ENCODE results near the gene ARMC2.
"Not testable (repeated sequence)": the region's sequence is repeated elsewhere in the genome, so short reads cannot be mapped to it uniquely, and the experiment has no call there.

The ARMC2 gene

DNA sequence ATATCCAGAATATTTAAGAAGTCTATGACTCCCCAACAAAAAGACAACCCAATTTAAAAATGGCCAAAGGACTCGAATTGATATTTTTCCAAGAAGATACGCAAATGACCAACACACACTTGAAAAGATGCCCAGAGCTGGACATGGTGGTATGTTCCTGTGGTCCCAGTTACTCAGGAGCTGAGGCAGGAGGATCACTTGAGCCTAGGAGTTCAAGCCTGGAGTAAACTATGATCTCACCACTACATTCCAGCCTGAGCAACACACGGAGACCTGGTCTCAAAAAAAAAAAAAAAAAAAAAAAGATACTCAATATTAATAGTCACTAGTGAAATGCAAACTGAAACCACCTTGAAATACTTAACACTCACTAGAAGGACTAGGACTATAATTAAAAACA, 12.2 kb upstream of the ARMC2 start:
- DNase-seq = no peak

DNA sequence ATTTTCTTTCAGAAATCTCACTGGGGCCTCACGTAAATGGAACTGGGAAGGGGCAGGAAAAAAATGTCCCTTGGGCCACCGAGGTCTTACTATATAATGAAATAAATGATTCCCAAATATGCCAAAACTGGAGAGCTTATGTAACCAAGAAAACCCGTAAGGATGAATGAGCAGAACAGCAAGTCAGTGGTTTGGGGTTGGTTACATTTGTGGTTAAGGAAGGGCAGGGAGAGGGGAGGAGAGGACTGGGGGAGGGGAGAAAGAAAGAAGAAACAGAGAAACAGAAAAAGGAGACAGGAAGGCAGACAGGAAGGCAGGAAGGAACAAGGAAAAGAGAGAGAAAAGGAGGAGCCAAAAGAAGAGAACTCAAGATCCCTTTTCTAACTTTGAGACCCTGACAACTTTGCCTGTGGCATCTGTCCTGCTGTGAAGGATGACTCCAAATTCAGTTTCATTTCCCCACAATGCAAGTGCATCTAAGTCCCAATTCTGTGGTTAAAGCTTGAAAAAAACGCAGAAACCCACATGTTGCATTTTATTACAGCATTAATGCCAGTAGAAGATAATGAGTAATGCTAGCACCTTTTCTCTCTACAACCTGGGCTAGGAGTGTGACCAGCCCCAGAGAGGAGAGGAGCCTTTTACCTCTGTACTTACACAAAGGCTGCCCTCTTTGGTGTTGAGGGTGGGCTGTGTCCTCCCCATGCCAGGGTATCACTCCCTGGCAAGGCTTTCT, 10.8 kb upstream of the ARMC2 start:
- DNase-seq = no peak

DNA sequence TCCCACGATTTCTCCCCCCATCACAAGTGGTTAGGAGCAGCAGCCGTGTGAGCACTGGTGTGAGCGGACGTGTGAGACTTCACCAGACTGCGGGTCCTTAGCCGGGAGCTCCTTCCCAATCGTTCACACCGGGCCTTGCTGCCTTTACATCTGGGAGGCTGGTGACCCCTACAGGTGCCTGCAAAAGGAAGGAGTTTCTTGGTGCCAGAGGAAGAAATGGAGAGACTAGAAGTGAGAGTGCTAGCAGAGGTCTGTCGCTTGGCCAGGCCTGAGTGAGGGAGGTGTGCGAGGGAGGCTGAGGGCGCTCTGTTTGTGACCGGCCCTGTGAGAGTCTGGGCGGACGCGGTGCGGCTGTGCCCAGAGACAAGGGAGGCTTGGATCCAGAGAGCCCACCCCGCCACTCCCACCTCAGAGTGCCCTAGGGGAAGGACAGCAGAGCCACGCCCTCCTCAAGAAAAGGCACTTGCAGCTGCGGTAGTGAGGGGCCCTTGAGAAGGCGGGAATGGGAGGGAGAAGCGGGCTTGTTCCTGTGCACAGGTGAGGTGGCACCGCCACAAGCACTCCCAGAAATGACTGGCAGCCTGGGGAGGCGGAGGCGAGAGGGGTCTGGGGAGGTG, 10.0 kb upstream of the ARMC2 start:
- DNase-seq = no peak

DNA sequence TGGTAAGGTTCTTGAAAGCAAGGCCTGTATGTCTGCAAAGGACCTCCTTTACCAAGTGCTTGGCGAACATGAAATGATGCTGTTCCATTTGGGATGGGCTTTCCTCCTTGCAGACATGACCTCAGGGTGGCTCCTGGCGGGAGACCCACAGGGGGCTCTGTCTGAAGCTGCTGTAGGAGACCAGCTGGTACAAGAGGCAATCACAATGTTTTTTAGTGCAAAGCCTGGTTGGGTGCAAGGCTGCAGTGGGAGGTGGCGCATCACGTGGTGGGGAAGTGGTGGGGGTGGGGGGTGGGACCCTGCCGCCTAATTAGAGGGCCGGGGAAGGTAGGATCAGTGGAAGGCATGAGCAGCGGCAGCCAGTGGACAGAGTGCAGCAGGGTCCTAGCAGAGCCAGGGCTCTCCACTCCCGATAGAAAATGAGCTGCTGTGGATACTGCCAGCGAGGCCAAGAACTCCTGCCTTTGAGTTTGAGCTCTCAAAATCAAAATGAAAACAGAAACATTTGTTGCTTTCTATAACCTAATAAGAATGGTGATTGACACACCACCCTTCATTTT, 9.1 kb upstream of the ARMC2 start:
- DNase-seq = no peak

DNA sequence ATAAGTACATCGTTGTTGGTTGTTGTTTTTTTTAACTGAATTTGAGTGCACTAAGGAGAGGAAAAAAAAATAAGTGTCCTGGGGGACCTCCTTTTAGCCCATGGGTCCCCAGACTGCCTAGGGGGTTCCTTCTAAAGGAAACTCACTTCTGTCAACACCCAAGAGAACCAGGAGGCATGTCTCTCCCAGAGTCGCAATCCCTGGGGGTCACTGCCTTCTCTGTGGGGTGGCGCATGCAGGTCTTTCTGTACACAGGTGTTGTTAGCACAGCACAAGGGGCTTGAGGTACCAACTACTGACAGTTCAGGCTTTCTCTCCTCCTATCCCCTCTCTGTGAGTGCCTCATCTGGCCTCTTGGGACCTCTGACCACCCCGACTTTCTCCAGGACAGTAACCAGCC, 7.3 kb upstream of the ARMC2 start:
- no peak for DNase-seq

DNA sequence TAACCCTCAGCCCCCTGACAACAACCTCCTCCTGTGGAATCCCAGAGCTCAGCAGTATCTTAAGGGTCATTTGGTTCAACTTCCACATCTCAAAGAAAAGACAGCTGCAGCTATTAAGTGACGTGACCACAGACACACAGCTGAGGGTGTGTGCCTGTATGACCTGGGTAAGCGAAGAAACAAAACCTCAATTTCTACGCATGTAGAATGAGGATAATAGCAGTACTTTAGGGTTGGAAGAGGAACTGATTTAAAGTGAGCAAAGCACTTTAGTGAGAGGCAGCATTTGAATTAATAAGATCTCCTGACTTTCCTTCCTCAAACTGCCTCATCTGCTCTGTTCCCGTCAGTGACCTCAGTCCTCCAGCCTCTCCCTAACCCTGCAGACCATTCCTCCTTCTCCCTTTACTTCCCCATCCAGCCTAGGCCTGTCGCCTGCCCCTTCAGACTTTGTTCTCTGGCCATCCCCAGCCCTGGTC, 6.8 kb upstream of the ARMC2 start:
- DNase-seq = no peak

DNA sequence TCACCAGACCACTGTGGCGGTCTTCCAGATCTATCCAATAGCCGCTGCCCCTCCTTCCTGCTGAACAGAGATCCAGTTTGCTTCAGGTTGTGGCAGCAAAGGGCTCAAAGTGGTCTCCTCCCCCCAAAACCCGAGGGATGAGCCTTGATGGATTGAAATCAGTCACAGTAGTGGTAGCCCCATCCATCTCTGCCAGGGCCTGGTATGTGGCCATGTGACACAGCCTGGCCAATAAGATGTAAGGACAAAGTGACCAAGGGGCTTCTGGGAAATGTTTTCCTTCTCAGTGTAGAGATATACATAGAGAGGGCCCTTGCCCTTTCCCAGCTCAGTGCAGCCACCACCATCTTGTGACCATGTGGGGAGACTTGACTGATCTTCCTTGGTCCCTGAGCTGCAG, 4.1 kb upstream of the ARMC2 start:
- no peak for DNase-seq

DNA sequence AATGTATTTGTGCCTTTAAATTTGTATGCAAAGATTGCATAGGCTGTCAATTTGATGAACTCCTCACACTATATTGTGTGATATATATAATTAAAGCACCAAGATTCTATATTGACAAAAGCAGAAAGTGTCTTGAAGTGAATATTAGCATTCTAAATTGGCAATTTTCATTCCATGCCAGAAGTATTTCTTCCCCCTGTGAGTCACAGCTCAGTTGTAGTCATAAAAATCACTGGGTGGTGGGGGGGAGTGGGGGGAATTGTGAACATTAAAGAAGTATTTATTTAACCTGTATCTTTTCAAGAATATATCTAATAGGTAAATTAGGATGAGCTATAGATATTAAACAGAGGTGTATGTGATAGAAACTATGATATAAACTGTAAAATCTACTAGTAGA, 3.1 kb upstream of the ARMC2 start:
- DNase-seq = no peak

DNA sequence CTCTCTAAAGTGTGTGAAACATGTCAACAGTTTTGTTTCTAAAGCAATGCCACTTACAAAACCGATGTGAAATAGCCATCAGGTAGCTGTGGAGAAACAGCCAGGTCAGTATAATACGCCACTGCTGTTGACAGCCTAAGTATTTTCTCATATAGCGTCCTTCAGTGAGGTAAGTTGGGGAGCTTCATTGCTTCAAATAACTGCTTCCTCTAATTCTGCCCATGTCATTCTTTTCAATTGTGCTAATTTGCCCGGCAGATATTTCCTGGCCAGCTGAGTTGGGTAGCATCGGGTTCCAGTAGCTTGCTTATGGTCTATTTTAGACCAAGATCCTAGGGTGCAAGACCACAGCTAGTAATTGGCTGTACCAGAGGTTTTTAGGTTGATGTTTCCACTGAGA, 2.1 kb upstream of the ARMC2 start:
- no peak for DNase-seq

DNA sequence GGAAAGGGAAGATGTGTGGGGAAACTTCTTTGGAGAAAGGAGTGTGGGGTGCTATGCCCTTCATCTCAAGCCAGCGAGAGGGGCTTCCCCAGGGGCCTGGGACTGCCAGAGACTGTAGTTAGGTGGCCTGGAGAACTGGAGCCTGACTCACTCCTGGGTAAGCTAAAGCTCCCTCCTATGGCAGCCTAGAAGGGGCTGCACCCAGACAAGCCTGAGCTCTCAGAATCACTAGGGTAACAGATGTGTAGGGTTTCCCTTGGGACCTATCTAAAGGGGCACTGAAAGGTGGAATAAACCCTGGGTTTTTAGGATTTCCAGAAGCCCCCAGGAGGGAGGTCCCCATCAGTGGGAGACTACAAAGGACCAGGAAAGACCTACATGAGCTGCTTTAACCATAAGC, 1.6 kb upstream of the ARMC2 start:
- no peak for DNase-seq

DNA sequence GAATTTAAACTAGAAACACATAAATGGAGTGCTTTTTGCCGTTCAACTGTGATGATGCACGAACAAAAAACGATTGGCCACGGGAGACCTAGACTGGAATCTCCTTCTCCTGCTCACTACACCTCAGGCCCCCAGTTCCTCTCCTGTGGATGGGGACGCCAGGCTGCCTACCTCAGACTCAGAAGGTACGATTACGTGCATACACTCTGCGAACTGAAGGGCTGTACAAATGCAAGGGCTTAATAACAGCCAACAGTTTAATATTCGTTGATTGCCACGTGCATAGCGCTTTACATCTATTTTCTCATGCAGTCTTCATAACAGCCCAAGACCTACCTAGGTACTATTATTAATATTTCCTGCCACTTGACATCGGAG, 495 bp upstream of the ARMC2 start:
- no peak for DNase-seq

DNA sequence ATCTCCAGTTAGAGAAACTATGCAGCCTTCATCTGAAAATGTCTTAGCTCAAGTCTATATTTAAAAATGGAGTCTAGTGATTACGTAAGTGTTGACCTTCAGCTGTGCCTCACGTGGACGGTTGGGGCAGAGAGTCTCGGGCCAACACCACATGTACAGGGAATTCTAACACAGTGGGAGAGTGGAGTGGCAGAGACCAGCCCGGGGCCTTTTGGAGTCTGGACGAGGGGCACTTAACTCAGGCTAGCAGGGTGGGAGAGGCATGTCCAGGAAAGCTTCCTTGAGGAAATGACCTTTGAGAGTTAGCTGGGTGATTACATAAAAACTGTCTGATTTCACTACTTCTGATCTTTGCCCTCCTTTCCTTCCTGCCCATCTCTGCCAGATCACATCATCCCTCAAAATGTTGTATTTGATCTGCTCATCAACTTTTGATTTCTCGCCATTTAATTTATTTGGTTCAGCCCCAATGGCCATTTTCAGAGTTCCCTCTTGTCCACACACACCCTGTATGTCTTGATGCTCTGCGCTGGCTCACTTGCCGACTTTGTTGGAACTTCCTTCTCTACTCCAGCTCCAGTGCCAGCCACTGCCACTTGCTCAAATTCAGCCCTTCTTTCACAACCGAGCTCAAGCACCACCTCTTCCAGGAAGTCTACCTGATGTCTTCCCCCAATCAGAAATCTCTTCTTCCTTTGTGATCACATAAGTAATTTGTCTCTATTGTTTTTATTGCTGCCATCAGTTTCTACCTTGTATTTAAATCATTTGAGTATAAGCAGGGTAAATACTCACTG, 2.6 kb downstream of the ARMC2 start:
- no peak for DNase-seq

DNA sequence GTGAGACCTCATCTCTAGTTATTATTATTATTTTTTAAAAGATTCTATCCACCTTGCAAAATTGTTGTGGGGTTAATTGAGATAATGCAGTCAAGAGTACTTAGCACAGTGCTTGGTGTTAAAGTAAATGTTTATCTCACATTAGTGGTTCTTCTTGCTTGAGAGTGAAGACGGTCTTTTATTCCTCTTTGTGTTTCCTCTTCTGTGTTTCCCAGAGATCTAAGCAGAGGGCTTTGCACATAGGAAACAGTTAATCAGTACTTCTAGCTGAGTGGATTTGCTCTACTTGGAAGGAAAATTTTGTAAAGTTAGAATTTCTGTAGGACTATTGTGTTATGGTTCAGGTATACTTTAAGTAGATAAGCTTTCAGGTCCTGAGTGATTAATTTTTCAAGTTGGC, 3.5 kb downstream of the ARMC2 start:
- no peak for DNase-seq

DNA sequence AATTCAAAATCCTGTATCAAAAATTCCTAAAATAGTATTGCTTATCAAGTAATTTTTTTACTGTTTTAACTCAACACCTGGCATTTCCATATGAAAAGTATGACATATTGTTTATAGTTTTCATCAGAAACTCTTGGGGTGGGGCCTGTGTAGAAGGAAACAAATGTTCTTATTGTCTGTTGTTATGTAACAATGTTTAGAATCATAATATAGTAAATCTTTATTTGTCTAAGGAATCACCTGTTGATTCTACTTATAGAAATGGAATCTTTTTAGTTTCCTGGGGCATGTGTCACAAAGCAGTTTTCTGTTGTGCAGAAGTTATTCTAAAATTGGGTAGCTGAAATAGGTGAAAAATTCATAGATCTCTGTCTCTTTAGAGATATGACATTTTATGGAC, 4.9 kb downstream of the ARMC2 start:
- no peak for DNase-seq

DNA sequence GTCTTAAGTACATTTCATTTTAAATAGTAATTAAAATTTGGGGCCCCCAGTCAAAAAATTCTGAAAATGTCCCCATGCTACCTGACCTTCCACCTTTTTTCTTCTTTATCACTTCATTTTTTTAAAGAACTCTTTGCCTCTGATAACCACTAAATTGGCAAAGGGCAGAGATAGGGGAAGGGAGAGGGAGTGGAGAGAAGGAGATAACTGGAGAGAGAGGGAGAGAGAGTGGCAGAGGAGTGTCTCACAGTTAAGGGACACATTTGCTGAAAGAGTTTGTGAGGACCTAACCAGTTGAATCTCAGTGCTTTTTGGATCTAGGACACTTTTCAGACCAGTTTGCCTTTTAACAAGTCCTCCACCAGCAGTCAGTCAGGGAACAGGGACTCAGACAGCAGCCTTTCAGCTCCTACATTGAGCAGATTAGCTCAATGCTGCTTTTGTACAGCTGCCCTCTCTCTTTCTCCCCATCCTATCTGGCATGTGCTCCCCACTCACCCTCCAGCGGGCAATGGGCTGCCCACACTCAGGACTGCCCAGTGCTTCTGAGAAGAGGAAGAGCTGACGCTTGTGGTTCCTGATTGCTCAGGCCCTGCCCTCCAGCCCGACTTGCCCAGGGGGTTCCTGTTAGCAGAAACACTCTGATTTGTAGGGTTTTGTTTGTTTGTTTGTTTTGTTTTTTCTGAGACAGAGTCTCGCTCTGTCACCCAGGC, 14.4 kb downstream of the ARMC2 start:
- DNase-seq = no peak

DNA sequence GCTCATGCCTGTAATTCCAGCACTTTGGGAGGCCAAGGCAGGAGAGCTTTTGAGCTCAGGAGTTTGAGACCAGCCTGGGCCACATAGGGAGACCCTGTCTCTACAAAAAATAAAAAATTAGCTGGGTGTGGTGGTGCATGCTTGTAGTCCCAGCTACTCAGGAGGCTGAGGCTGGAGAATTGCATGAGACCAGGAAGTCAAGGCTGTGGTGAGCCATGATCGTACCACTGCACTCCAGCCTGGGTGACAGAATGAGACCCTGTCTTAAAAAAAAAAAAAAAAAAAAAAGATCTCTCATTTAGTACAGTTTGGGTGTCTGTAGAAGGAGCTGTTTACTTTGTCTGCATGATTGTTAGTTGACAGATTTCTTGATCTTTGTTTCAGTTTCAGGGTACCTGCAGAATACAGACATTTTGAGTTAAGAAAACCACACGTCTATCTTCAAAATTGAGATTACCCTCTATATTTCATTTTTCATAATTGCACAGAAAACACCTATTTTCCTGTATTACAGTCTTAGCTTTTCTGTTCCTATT, 17.6 kb downstream of the ARMC2 start:
- not testable (repeated sequence) for DNase-seq

DNA sequence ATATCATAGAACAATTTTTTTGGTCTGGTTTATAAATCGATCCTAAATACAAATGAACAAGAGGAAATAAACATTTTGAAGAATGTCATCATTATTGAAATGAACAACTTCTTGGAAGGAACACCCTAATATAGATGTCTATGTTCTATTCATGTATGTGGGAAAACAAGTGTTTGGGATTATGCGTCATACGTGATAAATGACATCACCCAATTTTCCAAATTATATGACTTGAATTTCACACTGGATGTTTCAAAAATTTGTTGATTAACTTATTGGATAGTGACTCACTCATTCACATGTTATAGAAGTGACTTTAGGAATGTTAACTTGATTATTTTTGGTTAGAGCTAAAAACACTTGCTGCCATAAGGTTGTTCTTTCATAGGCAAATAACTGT, 18.6 kb downstream of the ARMC2 start:
- DNase-seq = no peak

DNA sequence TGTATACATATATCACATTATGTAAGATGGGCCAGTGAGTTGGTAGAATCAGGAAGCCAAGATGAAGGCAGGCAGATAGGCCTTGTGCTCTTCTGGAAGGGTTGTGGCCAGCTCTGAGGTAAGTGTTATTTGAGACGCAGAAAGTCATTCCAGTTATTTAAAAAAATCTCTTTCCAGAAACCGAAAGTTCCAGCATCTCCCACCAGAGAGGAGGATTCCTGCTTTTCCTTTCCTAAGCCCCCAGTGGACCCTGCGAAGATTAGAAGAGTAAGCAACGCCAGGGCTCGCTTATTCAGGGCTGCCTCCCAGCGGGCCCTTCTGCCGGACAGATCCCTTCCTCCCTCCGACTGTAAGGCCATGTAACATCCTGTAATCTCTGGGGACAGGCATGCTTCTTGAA, 20.4 kb downstream of the ARMC2 start:
- DNase-seq = no peak

DNA sequence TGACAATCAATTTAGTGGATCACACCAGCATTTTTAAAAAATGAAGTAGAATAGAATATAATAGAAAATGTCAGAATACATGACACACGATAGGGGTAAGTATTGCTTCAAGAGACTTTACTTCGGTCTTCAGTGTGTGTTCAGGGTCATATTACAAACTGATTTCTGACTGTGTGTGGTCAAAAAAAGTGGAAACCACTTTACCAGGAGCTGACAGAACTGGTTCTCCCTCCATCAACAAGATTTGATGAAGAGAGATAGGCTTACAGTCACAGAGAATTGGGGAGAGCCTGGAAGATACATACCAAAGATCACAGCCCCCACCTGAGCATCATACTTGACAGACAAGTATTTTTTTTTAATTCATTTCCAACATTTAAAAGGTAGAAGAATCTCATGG, 21.7 kb downstream of the ARMC2 start:
- no peak for DNase-seq

DNA sequence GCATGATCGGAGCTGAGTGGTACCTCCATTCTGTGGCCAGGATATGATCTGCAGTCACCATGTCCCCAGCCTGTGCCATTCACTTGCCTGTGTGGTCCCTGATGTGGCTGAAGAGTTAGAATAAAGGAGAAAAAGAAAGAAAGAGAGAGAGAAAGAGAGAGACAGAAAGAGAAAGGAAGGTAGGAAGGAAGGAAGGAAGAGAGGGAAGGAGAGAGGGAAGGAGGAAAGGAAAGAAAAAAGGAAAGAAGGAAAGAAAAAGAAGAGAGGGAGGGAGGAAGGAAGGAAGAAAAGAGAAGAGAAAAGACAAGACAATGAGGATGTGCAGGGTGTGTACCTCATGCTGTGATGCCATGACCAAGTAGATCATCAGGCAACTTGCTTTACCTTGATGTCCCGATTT, 22.1 kb downstream of the ARMC2 start:
- DNase-seq = no peak

DNA sequence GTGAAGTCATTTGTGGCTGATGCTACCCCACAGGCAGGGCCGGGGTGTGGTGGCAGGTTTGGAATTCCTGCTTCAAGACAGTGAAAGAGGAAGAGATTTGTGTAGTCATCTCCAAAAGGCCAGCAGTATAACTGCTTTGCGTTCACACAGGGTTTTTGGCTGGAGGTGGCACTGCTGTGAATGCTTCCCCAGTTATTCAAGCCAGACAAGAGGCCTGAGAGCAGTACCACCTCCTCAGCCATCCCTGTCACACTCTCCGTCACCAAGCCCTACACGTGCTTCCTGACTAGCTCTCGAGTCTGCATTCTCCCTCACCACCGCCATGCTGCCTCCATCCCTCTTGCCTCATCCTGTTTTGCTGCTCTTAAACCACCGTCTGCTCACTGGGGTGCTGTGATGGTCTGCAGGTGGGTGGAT, 23.9 kb downstream of the ARMC2 start:
- peak in 1 of 2 experiments; percentile 8 for DNase-seq

DNA sequence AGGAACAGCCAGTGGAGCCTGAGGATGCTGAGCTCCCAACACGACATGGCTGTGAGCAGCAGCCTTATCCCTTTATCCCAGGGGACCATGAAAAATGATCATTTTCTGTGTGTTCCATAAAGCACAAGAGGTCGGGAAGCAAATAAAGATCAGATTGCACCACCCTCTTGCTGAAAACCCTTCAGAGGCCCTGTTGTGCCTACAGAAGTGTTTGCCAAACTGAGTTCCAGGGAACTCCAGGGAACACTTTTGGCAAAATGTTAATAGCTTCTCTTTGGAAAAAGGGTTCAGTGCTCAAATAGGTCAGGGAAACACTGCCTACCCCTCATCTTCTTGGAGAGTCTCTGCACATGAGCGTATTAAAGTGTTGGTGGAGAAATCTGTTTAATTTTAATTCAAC, 24.4 kb downstream of the ARMC2 start:
- DNase-seq = no peak

DNA sequence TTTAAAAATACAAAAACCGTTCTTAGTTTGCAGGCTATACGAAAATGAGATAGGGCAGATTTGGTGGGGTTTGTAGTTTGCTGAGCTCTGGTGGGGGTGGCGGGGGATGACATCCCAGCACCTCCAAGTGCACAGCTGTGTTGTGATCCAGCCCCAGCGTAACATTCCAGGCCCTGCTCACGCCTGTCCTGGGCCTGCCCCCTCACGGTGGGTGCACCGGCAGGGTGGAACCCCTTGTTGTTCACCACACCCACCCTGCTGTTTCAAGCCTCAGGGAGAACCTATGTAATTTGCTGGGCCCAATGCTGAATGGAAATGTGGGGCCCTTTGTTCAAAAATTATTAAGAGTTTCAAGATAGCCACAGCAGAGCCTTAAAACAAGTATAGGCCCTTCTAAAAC, 25.0 kb downstream of the ARMC2 start:
- no peak for DNase-seq
